ENCODE data around the gene PLCXD1. TPM values are rescaled to one million over a fixed set of nuclear protein-coding genes. Genes with fewer than 3 reads are reported as not detected.

PLCXD1 gene
- total RNA-seq, 4 donors from 2014 or later: 1.1 to 8.8 (median 6.0) TPM

GRCh38 chrX:352582-353314, 71.6 kb downstream of the PLCXD1 start:
- TF ChIP-seq CTCF (IDR thresholded peaks at IDR 0.05) (no peak), POLR2AphosphoS5 (IDR thresholded peaks at IDR 0.05) (no peak), EP300 (IDR thresholded peaks at IDR 0.05) (no peak), POLR2A (IDR thresholded peaks at IDR 0.05) (no peak)
- Histone ChIP-seq H3K27ac (no peak overlapping the region), H3K4me1 (no peaks in the 10 kb centered on the region), H3K4me3 (no peak overlapping the region), H3K9me3 (no peaks in the 10 kb centered on the region), H3K27me3 (no peaks in the 10 kb centered on the region), H3K36me3 (peaks cover 0 to 21% of the 10 kb centered on the region in 2 donors)
- ATAC-seq: no peak
- WGBS, 2 donors (ENCODE audit: low coverage in 1 of 2): 90 to 97% methylated on average over 7 to 11 of the region's 39 CpGs

Other genes starting within 250 kb of the PLCXD1 start
- gene GTPBP6, start 37.4 kb downstream of the PLCXD1 start, total RNA-seq: 10 to 100 TPM; 35.3 to 53.5 (median 46.3) TPM
- 1 to 10 TPM; 3.8 to 6.5 (median 5.1) TPM for gene PPP2R3B, start 105.5 kb downstream of the PLCXD1 start, total RNA-seq